ENCODE results near the gene PCDHGB3.
"Not testable (repeated sequence)": the region's sequence is repeated elsewhere in the genome, so short reads cannot be mapped to it uniquely, and the experiment has no call there.

PCDHGB3 gene

DNA sequence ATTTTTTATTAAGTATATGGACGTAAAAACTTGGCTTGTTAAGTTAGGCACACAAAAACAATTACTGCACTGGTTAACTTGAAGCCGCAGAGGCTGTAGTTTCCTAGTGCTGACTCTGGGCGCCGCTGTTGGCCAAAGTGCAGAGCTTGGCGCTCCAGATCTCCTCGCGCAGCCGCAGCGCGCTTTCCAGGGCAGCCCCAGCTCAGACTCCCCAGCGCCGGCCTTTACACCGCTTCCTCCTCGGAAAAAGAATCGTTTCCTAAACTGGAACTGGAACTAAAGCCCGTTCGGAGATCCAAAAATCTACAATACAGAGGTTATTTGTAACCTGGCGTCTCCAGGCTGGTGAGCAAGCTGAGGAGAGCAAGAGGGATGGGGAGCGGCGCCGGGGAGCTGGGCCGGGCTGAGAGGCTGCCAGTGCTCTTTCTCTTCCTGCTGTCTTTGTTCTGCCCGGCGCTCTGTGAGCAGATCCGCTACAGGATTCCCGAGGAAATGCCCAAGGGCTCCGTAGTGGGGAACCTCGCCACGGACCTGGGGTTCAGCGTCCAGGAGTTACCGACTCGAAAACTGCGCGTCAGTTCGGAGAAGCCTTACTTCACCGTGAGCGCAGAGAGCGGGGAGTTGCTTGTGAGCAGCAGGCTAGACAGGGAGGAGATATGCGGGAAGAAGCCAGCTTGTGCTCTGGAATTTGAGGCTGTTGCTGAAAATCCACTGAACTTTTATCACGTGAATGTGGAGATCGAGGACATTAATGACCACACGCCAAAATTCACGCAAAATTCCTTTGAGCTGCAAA is 27.9 kb downstream of the PCDHGB3 start, which contains the start of gene PCDHGB5:
Gene PCDHGB5, plus strand, starts transcription at position 192 of the 796 bp plus-strand sequence. Its CDS starts 181 bp downstream, at position 373.
- peak within 1 kb of the TSS; percentile 41 for H3K4me3 ChIP-seq (ENCODE audit: low read depth, low read length)
- TF ChIP-seq, protein P1, sequence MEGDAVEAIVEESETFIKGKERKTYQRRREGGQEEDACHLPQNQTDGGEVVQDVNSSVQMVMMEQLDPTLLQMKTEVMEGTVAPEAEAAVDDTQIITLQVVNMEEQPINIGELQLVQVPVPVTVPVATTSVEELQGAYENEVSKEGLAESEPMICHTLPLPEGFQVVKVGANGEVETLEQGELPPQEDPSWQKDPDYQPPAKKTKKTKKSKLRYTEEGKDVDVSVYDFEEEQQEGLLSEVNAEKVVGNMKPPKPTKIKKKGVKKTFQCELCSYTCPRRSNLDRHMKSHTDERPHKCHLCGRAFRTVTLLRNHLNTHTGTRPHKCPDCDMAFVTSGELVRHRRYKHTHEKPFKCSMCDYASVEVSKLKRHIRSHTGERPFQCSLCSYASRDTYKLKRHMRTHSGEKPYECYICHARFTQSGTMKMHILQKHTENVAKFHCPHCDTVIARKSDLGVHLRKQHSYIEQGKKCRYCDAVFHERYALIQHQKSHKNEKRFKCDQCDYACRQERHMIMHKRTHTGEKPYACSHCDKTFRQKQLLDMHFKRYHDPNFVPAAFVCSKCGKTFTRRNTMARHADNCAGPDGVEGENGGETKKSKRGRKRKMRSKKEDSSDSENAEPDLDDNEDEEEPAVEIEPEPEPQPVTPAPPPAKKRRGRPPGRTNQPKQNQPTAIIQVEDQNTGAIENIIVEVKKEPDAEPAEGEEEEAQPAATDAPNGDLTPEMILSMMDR (IDR thresholded peaks at IDR 0.05; ENCODE audit: borderline replicate concordance, insufficient read depth, low read depth, low read length) = peak; percentile 65

- TF ChIP-seq, protein P1 (IDR thresholded peaks at IDR 0.05; ENCODE audit: borderline replicate concordance, insufficient read depth, low read depth, low read length) = peak; percentile 23; the same call in 1 of the 2 replicates
- no peak overlapping the region for H3K4me3 ChIP-seq (ENCODE audit: low read depth, low read length)
These were observed 28.6 kb downstream of the PCDHGB3 start for GRCh38 chr5:141398608-141399007.

DNA sequence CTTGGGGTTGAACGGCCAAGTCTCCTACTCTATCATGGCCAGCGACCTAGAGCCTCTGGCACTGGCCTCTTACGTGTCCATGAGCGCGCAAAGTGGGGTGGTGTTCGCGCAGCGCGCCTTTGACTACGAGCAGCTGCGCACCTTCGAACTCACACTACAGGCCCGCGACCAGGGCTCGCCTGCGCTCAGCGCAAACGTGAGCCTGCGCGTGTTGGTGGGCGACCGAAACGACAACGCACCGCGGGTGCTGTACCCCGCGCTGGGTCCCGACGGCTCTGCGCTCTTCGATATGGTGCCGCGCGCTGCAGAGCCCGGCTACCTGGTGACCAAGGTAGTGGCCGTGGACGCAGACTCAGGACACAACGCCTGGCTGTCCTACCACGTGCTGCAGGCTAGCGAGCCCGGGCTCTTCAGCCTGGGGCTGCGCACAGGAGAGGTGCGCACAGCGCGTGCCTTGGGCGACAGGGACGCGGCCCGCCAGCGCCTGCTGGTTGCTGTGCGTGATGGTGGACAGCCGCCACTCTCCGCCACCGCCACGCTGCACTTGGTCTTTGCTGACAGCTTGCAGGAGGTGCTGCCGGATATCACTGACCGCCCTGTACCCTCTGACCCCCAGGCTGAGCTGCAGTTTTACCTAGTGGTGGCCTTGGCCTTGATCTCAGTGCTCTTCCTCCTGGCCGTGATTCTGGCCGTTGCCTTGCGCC is 29.7 kb downstream of the PCDHGB3 start:
- H3K4me3 ChIP-seq (ENCODE audit: low read depth, low read length) = no peak overlapping the region
- TF ChIP-seq, protein P1 (IDR thresholded peaks at IDR 0.05; ENCODE audit: borderline replicate concordance, insufficient read depth, low read depth, low read length) = no peak

DNA sequence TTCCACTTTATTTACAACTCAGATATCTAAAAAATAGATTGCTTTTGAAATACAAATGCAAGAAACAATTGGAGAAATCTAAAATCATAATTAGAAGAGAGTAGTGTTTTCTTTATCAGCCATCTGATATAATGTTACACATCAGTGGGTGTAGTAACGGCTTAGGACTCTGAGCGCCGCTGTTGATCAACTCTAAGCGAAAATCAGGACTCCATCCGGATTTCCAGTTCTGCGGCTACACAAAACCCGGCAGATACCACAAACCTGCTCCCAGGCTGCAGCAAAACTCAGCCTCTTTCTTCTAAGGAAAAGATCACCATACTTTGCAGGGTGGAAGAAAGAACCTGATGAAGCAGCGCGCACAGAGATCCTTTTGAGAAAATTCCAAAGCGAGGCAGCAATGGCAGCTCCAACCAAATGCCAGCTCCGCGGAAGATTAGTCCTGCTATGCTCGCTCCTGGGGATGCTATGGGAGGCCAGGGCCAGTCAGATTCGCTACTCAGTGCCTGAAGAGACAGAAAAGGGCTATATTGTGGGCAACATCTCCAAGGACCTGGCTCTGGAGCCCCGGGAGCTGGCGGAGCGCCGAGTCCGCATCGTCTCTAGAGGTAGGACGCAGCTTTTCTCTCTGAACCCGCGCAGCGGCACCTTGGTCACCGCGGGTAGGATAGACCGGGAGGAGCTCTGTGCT is 32.7 kb downstream of the PCDHGB3 start, which contains the start of gene PCDHGA9:
Gene PCDHGA9, plus strand, starts transcription at position 226 of the 691 bp plus-strand sequence. Its CDS starts 175 bp downstream, at position 401.
- TF ChIP-seq, protein P1 (IDR thresholded peaks at IDR 0.05; ENCODE audit: borderline replicate concordance, insufficient read depth, low read depth, low read length) = peak; percentile 36; the same call in 1 of the 2 replicates
- H3K4me3 ChIP-seq (ENCODE audit: low read depth, low read length) = no peak within 1 kb of the TSS

DNA sequence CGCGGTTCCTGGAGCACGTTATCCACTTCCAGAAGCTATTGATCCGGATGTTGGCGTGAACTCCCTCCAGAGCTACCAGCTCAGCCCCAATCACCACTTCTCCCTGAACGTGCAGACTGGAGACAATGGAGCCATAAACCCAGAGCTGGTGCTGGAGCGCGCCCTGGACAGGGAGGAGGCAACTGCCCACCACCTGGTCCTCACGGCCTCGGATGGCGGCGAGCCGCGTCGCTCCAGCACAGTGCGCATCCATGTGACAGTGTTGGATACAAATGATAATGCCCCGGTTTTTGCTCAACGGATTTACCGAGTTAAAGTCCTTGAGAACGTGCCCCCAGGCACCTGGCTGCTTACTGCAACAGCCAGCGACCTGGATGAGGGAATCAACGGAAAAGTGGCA is 33.3 kb downstream of the PCDHGB3 start:
- TF ChIP-seq, protein P1 (IDR thresholded peaks at IDR 0.05; ENCODE audit: borderline replicate concordance, insufficient read depth, low read depth, low read length) = no peak
- no peak overlapping the region for H3K4me3 ChIP-seq (ENCODE audit: low read depth, low read length)

- not testable (repeated sequence) for H3K4me3 ChIP-seq (ENCODE audit: low read depth, low read length)
- TF ChIP-seq, protein P1 (IDR thresholded peaks at IDR 0.05; ENCODE audit: borderline replicate concordance, insufficient read depth, low read depth, low read length) = peak; percentile 47; the same call in 1 of the 2 replicates
These were observed 37.9 kb downstream of the PCDHGB3 start, which contains the start of gene PCDHGB6 for GRCh38 chr5:141407790-141408505. Gene PCDHGB6 (plus strand): TSS chr5:141408021. CDS start chr5:141408203, 182 bp downstream.

Data from GM12875 (cell line).